SH-SY5Y (cell line): ENCODE measurements around the gene LRRC38.

Experiments
- GATA2 ChIP-seq: IDR thresholded peaks from 2 replicates; pipeline ENCODE4 v1.6.1; 2011; ENCODE audit warnings: mild to moderate bottlenecking, low read depth, low read length
- GATA3 ChIP-seq: IDR thresholded peaks from 2 replicates; pipeline ENCODE4 v1.6.1; 2011; ENCODE audit warnings: low read depth, mild to moderate bottlenecking, low read length, moderate library complexity

GRCh38 chr1:13560541-13560940, 46.7 kb upstream of the LRRC38 start:
- TF ChIP-seq GATA2 (no peak), GATA3 (no peak)
